ENCODE measurements around the gene SDK1.

The SDK1 gene

GRCh38 chr7:3981281-3981680, 680.2 kb downstream of the SDK1 start:
- DNase-seq (ENCODE audit: low read depth, low spot score) = no peak

DNA sequence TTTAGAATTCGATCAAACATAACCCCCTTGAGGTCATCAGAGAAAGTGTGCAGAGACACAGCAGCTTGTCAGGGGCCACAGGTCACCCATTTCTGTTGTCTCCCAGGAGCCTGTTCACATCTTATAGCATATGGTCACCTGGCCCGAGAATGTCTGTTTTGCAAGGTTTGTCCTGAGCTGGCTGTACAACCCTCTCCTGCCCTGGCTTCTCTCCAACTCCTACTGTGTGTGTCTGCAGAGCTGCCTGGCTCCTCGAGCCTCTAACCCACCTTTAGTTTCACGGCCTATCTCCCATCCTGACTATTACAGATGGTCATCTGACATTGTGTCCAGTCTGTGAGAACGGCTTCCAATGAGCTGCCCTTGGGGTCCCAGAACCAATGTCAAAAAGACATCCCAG, 683.4 kb downstream of the SDK1 start:
- DNase-seq (ENCODE audit: low read depth, low spot score) = no peak

DNA sequence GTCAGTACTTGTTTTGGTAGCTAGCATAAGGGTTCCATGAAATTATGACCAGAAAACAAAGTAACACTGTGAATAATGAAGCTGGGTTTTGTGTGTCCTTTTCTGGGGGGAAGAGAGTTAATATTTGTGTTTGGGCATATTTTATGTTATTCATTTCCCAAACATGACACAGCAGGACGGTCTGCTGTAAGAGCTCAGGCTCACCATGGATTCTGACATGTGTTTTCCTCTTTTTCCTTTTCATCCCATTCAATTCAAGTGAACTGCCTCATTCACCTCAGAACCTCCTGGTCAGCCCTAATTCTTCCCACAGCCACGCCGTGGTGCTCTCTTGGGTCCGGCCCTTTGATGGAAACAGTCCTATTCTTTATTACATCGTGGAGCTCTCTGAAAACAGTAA, 685.9 kb downstream of the SDK1 start:
- no peak for DNase-seq (ENCODE audit: low read depth, low spot score)

DNA sequence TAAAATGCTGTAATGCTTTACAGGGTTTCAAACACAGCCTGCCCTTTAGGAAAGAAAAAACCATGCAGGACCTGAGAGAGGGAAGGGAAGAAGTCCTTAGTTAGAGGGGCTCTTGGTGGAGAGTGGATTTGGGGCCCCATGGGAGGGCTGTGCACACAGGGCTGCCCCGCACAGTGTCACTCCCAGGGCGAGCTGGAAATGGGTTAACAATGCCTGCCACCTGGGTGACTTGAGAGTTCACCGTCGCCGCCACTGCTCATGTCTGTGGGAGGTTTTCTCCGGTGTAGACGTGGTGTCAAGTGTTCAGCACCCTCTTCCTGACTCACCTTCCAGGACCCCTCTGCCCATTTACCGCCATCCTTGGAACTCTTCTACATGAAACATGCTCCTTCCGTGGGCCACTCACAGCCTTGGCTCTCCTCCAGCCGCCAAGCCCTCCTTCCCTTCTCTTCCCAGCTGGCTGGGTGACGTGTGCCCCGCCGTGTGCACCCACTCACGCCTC, 686.4 kb downstream of the SDK1 start:
- no peak for DNase-seq (ENCODE audit: low read depth, low spot score)

DNA sequence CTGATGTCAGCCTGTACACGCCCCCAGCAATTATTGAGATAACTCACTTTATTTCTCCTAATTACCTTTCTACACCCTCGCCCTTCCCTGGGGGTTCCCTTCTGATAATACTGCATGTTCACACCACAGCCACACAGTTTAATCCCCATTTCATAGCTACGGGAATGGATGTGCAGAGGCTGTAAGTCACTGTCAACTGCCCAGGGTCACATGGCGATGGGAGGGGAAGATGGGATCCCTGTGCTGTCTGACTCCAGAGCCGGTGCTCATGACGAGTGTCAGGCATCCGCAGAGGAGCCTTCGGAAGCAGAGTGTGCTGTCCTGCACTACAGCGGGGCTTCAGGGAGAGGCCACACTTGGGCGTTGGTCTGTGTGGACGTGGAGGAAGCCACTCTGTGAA, 688.7 kb downstream of the SDK1 start:
- no peak for DNase-seq (ENCODE audit: low read depth, low spot score)

DNA sequence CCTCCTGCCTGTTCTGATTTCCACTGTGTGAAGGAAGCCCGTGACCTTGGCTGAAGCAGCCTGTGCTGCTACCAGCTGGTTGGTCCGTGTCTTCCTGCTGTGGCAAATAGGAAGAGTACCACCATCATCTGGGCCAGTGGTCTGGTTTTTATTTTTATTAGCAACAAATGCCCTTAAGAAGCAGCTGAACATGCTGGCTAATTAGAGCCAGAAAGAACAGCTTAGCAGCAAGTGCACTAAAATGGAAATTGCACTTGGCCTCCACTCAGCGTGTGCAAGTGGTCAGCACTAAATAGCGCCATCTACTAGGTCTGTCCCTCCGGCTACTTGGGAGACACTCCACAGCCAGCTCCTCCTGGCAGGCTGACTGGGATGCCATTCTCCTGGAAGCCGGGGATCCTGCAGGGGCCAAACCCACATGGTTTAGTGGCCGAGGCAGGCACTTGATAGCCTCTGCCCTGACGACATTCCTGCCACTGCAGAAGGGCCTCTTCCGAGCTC, 690.7 kb downstream of the SDK1 start:
- no peak for DNase-seq (ENCODE audit: low read depth, low spot score)

- no peak for DNase-seq (ENCODE audit: low read depth, low spot score)
Observed at GRCh38 chr7:3992841-3993240, 691.8 kb downstream of the SDK1 start.

- DNase-seq (ENCODE audit: low read depth, low spot score) = no peak
Observed at GRCh38 chr7:3994764-3995163, 693.7 kb downstream of the SDK1 start.

GRCh38 chr7:3995187-3995586, 694.1 kb downstream of the SDK1 start:
- DNase-seq (ENCODE audit: low read depth, low spot score) = no peak

GRCh38 chr7:3998060-3998459, 697.0 kb downstream of the SDK1 start:
- DNase-seq (ENCODE audit: low read depth, low spot score) = no peak

GRCh38 chr7:4000139-4000538, 699.1 kb downstream of the SDK1 start:
- DNase-seq (ENCODE audit: low read depth, low spot score) = no peak

GRCh38 chr7:4000934-4001333, 699.9 kb downstream of the SDK1 start:
- no peak for DNase-seq (ENCODE audit: low read depth, low spot score)

GRCh38 chr7:4001742-4002141, 700.7 kb downstream of the SDK1 start:
- no peak for DNase-seq (ENCODE audit: low read depth, low spot score)

DNA sequence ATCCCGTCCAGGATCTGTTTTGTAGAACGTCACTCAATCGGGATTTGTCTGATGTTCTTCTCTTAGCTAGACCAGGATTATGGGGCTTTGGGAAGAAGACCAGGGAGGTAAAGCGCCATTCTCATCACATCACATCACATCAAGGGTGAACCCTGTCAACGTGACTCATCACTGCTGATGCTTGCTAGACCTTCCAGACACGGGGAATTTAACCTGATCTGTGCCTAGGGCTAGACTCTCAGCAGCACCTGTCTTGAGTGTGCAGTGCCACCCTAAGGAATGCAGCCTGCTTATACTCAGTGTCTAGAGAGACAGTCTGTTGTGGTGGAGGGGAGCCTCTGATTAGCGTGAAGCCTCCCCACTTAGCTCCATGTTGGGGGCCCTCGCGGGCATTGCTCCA, 702.5 kb downstream of the SDK1 start:
- no peak for DNase-seq (ENCODE audit: low read depth, low spot score)

DNA sequence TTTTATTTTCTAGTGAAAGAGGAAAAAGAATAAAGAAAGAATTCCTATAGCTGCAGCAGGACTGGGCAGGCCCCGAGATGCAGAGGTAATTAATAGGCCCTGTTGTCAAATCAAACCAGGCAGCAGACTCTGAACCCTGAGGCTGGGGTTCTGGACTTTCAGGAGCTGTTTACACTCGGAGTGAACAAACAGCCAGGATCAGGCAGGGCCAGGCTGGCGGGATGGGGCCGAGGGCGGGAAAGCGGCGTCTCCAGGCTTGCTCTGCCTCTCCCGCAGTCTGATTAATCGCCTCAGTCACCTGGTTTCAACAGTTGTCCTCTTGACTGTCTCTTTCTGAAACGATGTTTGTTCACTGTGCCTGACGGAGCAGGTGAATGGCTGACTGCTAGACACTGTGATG, 705.6 kb downstream of the SDK1 start:
- DNase-seq (ENCODE audit: low read depth, low spot score) = no peak

- DNase-seq (ENCODE audit: low read depth, low spot score) = no peak
Observed at GRCh38 chr7:4009211-4010060, 708.4 kb downstream of the SDK1 start.

DNA sequence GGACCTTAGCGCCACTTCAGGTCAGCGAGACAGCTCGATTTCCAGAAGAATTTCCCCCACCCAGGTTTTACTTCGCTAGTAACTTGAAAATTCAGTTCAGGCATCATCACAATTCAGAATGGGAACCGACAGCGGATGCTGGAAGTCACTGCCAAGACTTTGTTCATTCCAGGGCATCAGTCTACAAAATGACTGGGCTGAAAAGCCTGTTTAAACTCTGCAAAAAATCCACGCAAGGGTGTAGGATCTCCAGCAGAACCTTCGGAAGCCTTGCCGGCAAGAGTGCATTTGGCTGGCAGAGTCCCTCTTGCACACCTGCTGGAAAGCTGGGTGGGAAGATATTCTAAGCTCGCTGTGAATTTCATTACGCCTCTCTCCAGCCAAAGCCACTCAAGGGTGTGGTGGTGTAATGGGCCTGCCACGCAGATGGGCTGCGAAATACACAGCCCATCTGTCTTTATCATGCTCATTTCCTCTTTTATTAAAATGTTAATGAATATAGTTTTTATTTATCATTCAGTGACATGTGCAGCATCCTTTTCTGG, 709.1 kb downstream of the SDK1 start:
- no peak for DNase-seq (ENCODE audit: low read depth, low spot score)

DNA sequence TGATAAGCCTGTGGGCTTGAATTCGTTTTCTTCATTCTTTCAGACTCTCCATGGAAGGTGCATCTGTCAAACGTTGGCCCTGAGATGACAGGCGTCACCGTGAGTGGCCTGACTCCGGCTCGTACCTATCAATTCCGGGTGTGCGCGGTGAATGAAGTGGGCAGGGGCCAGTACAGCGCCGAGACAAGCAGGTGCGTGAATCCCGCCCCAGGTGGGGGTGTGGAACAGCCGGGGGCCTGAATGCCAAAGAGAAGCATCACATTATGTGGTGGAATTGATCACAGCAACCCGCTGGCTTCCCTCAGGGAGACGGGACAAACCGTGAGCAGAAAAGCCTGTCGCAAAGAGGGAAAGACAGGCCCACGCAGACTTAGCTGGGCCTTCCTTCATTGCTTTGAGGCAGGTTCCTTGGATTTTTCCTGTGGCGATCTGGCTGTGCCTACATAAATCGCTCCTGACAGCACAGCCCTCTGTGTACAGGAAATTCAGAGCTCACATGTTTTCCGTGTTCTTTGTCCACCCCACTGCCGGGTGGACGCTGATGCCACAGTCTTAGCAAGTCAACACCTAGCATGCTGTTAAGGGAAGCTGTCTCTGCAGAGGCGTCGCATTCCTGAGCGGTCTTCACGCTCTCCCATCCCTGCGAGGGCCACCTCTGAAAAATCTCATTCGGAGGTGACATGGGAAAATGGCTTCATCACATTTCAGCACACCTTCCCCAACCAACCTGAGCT, 710.0 kb downstream of the SDK1 start:
- no peak for DNase-seq (ENCODE audit: low read depth, low spot score)

GRCh38 chr7:4013793-4014192, 712.7 kb downstream of the SDK1 start:
- DNase-seq (ENCODE audit: low read depth, low spot score) = no peak

DNA sequence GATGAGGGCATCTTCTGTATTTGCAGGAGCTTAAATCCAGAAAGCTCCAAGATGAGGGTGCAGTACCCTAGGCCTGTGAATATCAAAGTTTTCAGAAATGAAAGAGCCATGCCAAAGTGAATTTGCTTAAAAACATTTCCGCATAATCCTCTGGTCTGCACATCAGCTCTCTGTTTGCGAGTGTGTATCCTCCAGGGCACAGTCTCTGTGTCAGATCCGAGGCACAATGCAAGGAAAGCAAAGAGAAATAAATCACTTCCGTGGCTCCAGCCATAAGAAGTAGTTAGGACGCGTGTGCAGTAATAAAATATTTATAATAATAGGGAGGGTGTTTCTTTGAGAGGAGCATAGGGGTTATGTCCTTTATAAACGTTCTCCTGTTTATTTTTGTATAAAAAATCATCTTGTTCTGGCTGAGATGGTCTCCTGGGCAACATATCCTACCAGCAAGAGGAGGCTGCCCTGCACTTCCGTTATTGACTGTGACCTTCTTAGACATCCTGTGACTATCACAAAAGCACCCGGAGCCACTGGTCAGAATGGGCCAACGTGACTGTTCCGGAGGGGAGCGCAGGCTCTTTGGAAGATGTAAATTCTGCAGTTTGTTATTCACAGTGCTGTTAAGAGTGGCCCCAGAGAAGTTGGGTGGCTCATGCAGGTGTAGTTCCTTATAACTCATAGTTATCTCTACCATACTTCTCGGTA, 713.4 kb downstream of the SDK1 start:
- no peak for DNase-seq (ENCODE audit: low read depth, low spot score)

- DNase-seq (ENCODE audit: low read depth, low spot score) = no peak
Observed at GRCh38 chr7:4015371-4015770, 714.3 kb downstream of the SDK1 start.

DNA sequence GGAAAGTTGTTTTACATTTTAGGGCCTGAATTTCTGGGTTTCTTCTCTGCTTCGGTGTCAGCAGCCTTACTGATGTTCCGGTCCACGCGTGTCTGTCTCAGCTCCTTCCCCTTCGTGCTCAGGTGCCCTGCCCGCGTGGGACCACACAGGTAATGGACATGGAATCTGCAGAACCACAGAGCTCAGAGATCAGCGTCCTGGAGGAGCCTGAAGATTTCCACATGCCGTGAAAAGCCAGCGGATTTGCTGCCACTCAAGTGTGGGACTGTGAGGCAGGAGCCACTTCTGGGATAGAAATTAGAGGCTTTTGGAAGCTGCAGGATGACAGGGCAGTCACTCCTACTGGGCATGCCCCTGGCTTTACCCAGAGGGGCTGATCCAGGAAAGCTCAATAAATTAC, 714.9 kb downstream of the SDK1 start:
- DNase-seq (ENCODE audit: low read depth, low spot score) = no peak
